Esophagus muscularis mucosa (tissue), 4 donors: ENCODE data around the gene RPL14. TPM values are rescaled to one million over a fixed set of nuclear protein-coding genes. Genes with fewer than 3 reads are reported as not detected.

Experiments
- DNase-seq: peaks from one replicate; pipeline ENCODE4 v3.0.0-alpha.2; 2017; ENCODE audit errors: extremely low spot score
- H3K27ac ChIP-seq, 4 donors: fragments of 200-600 bp; sonication (generic); replicated peaks in 1 of 4; 1 replicate in 3 of 4; 2 replicates in 1 of 4; pipeline ENCODE4 v1.5.1; 2016 to 2019; ENCODE audit warnings: mild to moderate bottlenecking in 1 of 4
- H3K27me3 ChIP-seq, 4 donors: fragments of 200-600 bp; sonication (generic); one replicate each; pipeline versions ENCODE4 v1.5.1 to v1.6.0; 2016 to 2019
- H3K36me3 ChIP-seq, 4 donors: fragments of 200-600 bp; sonication (generic); one replicate each; pipeline ENCODE4 v1.5.1; 2016 to 2019
- H3K4me1 ChIP-seq, 4 donors: fragments of 200-600 bp; sonication (generic); one replicate each; pipeline ENCODE4 v1.5.1; 2016 to 2019
- H3K4me3 ChIP-seq, 4 donors: fragments of 200-600 bp; sonication (generic); 1 replicate in 2 of 4; 2 replicates in 2 of 4; pipeline ENCODE4 v1.5.1; 2016 to 2019; ENCODE audit warnings: mild to moderate bottlenecking in 4 of 4, moderate library complexity in 1 of 4
- H3K9me3 ChIP-seq, 4 donors: fragments of 200-600 bp; sonication (generic); 1 replicate in 3 of 4; 2 replicates in 1 of 4; pipeline ENCODE4 v1.5.1; 2016 to 2019
- CTCF ChIP-seq, 3 experiments: fragments of 200-600 bp in 2 of 3; fragments of 450-650 bp in 1 of 3; sonication (generic) in 2 of 3; IDR thresholded peaks; one replicate each; pipeline ENCODE4 v1.5.1; 2017 to 2019; ENCODE audit warnings: antibody characterized with exemption in 3 of 3, mild to moderate bottlenecking in 2 of 3, moderate library complexity in 1 of 3
- EP300 ChIP-seq: sonication (generic); formaldehyde crosslinking; IDR thresholded peaks from one replicate; pipeline ENCODE4 v1.6.1; 2017; ENCODE audit warnings: antibody characterized with exemption
- POLR2A ChIP-seq: fragments of 450-650 bp; IDR thresholded peaks from one replicate; pipeline ENCODE4 v1.6.1; 2017; ENCODE audit warnings: antibody characterized with exemption, moderate library complexity, mild to moderate bottlenecking, low read depth
- POLR2AphosphoS5 ChIP-seq, 2 donors: sonication (generic); formaldehyde crosslinking; IDR thresholded peaks; one replicate each; pipeline ENCODE4 v1.6.1; 2017; ENCODE audit warnings: antibody characterized with exemption in 2 of 2
- WGBS: methylation state at CpG from one replicate; pipeline ENCODE4 v1.1.5; 2018; 5-methylcytosine and 5-hydroxymethylcytosine counted together
- intact Hi-C: fragments of 100-400 bp; cut with DNase I; formaldehyde crosslinking; loops from one replicate; pipeline ENCODE4 v1.15.1; 2023
- total RNA-seq, 4 donors: library from RNA; depleted of rRNA; stranded (reverse); fragments of >200 nt; gene quantifications; one replicate each; pipeline versions ENCODE4 v1.1.0 to v1.2.1, GENCODE V29; 2016

RPL14 gene
- total RNA-seq, 4 donors from 2014 or later: 322 to 414 (median 372) TPM

- H3K27me3 ChIP-seq: no peaks in the 10 kb centered on the region
- H3K9me3 ChIP-seq: no peaks in the 10 kb centered on the region
- TF ChIP-seq EP300 (no peak), POLR2A (no peak), CTCF (IDR thresholded peaks at IDR 0.05) (no peak), POLR2AphosphoS5 (IDR thresholded peaks at IDR 0.05) (no peak)
- H3K4me1 ChIP-seq: no peaks in the 10 kb centered on the region
- H3K36me3 ChIP-seq: peaks cover 0 to 15% (median 6%) of the 10 kb centered on the region in 4 donors
- DNase-seq: no peak
- H3K4me3 ChIP-seq: no peak overlapping the region
- H3K27ac ChIP-seq: no peak overlapping the region
- WGBS: 88% methylated on average over 8 of the region's 8 CpGs
- intact Hi-C loops: no loop called here
Measured at GRCh38 chr3:40427045-40427669, 30.0 kb upstream of the RPL14 start.

GRCh38 chr3:40432793-40433192 is 24.3 kb upstream of the RPL14 start:
- WGBS: 82% methylated on average over 2 of the region's 2 CpGs
- Histone ChIP-seq H3K36me3 (peaks cover 0 to 6% (median 0%) of the 10 kb centered on the region in 4 donors), H3K27ac (no peak overlapping the region), H3K4me3 (no peak overlapping the region), H3K9me3 (no peaks in the 10 kb centered on the region), H3K27me3 (no peaks in the 10 kb centered on the region), H3K4me1 (no peaks in the 10 kb centered on the region)
- intact Hi-C loops: no loop called here
- TF ChIP-seq CTCF (IDR thresholded peaks at IDR 0.05) (no peak), POLR2A (no peak), POLR2AphosphoS5 (IDR thresholded peaks at IDR 0.05) (no peak), EP300 (no peak)
- DNase-seq: no peak

- no peaks in the 10 kb centered on the region for H3K27me3 ChIP-seq
- no peak overlapping the region for H3K4me3 ChIP-seq
- no peak overlapping the region for H3K27ac ChIP-seq
- peaks cover 0 to 6% (median 0%) of the 10 kb centered on the region in 4 donors for H3K36me3 ChIP-seq
- no peak for DNase-seq
- TF ChIP-seq POLR2AphosphoS5 (IDR thresholded peaks at IDR 0.05): no peak
- no peak for TF ChIP-seq CTCF (IDR thresholded peaks at IDR 0.05)
- TF ChIP-seq EP300: no peak
- TF ChIP-seq POLR2A: no peak
- intact Hi-C loops: no loop called here
- H3K4me1 ChIP-seq: no peaks in the 10 kb centered on the region
- no peaks in the 10 kb centered on the region for H3K9me3 ChIP-seq
- WGBS: 77% methylated on average over 5 of the region's 5 CpGs
Measured at GRCh38 chr3:40437889-40438288, 19.2 kb upstream of the RPL14 start.

GRCh38 chr3:40445062-40445461 is 12.1 kb upstream of the RPL14 start:
- DNase-seq: no peak
- TF ChIP-seq POLR2A (no peak), POLR2AphosphoS5 (IDR thresholded peaks at IDR 0.05) (no peak), EP300 (no peak), CTCF (IDR thresholded peaks at IDR 0.05) (no peak)
- intact Hi-C loops: no loop called here
- Histone ChIP-seq H3K4me1 (no peaks in the 10 kb centered on the region), H3K27ac (no peak overlapping the region), H3K9me3 (no peaks in the 10 kb centered on the region), H3K27me3 (no peaks in the 10 kb centered on the region), H3K4me3 (no peak overlapping the region), H3K36me3 (peaks cover 9 to 25% (median 11%) of the 10 kb centered on the region in 4 donors)
- WGBS: 95% methylated on average over 6 of the region's 9 CpGs

GRCh38 chr3:40445880-40446279 is 11.3 kb upstream of the RPL14 start:
- H3K27ac ChIP-seq: no peak overlapping the region
- H3K36me3 ChIP-seq: peaks cover 9 to 31% (median 11%) of the 10 kb centered on the region in 4 donors
- H3K27me3 ChIP-seq: no peaks in the 10 kb centered on the region
- H3K9me3 ChIP-seq: no peaks in the 10 kb centered on the region
- H3K4me3 ChIP-seq: no peak overlapping the region
- no peak for DNase-seq
- 73% methylated on average over 4 of the region's 4 CpGs for WGBS
- intact Hi-C loops: no loop called here
- no peak for TF ChIP-seq EP300
- TF ChIP-seq POLR2AphosphoS5 (IDR thresholded peaks at IDR 0.05): no peak
- no peak for TF ChIP-seq CTCF (IDR thresholded peaks at IDR 0.05)
- no peaks in the 10 kb centered on the region for H3K4me1 ChIP-seq
